Melanocyte of skin (primary cell): ENCODE data around the gene TOR1AIP1. TPM values are rescaled to one million over a fixed set of nuclear protein-coding genes. Genes with fewer than 3 reads are reported as not detected.

Experiments
- total RNA-seq, 2 donors: library from RNA; depleted of rRNA; stranded (reverse); fragments of >200 nt; gene quantifications; 2 replicates each; pipeline ENCODE4 v1.2.3, GENCODE V29; 2012

The TOR1AIP1 gene
- total RNA-seq, result 10 to 100 TPM; 52.9 to 58.2 TPM

GRCh38 chr1:179882253-179883039 lies at the start of gene TOR1AIP1:
TSS of gene TOR1AIP1 (plus strand) at chr1:179882285. CDS start at chr1:179882503, 218 bp downstream.

GRCh38 chr1:179877586-179878265 lies 4.4 kb upstream of the TOR1AIP1 start, which contains the start of gene TOR1AIP2:
TSS of gene TOR1AIP2 (minus strand) at chr1:179877803. CDS start at chr1:179852665, 25,138 bp downstream.

GRCh38 chr1:179954493-179955286 lies 72.6 kb downstream of the TOR1AIP1 start, which contains the start of gene CEP350:
TSS of gene CEP350 (plus strand) at chr1:179954810. CDS start at chr1:179986182, 31,372 bp downstream.

Other genes with a start within 250 kb of the TOR1AIP1 start
- under 1 TPM; under 0.01 to 1.00 TPM for gene FAM163A, start 139.0 kb upstream of the TOR1AIP1 start, total RNA-seq
- 10 to 100 TPM; 77.8 to 87.2 TPM for gene TOR1AIP2, start 4.5 kb upstream of the TOR1AIP1 start, total RNA-seq
- gene CEP350, start 72.5 kb downstream of the TOR1AIP1 start, total RNA-seq, result 10 to 100 TPM; 55.9 to 59.9 TPM